ENCODE data around the gene PRKCZ.

Gene PRKCZ

GRCh38 chr1:2190491-2190976 lies 140.3 kb downstream of the PRKCZ start:
- H4K91ac ChIP-seq (ENCODE audit: low read depth, low read length) = peak overlapping the region; percentile 72

GRCh38 chr1:2192031-2192995 lies 142.1 kb downstream of the PRKCZ start:
- no peaks in the 10 kb centered on the region for H3K27me3 ChIP-seq (ENCODE audit: insufficient read depth, low read length)
- H2BK12ac ChIP-seq (ENCODE audit: low read length) = no peak overlapping the region
- H3K9me3 ChIP-seq (ENCODE audit: insufficient read depth, low read depth, low read length) = peaks cover 3% of the 10 kb centered on the region
- H3K36me3 ChIP-seq (ENCODE audit: control insufficient read depth in 1 of 2, insufficient read depth in 2 of 2, low read length in 2 of 2) = peaks cover 6 to 11% of the 10 kb centered on the region in 2 experiments
- WGBS (ENCODE audit: extremely low coverage, insufficient coverage, insufficient read length) = no CpG with 5 or more reads among the region's 30 CpGs
- no peak overlapping the region for H2AFZ ChIP-seq (ENCODE audit: insufficient read depth, low read length, poor library complexity)
- no peak overlapping the region for H3K14ac ChIP-seq (ENCODE audit: low read length)
- H3K27ac ChIP-seq (ENCODE audit: low read depth, low read length) = no peak overlapping the region
- peak overlapping the region; percentile 29 for H3K4ac ChIP-seq (ENCODE audit: low read depth, low read length)
- H3K4me3 ChIP-seq (ENCODE audit: low read depth, low read length) = no peak overlapping the region
- no peak overlapping the region for H2AK5ac ChIP-seq (ENCODE audit: low read length)
- H3K79me2 ChIP-seq (ENCODE audit: control insufficient read depth, insufficient read depth, low read length, poor library complexity) = peaks cover 9% of the 10 kb centered on the region
- peak in 1 of 2 donors; percentile 19 for DNase-seq
- H3K4me1 ChIP-seq (ENCODE audit: control insufficient read depth in 1 of 2, insufficient read depth in 2 of 2, low read length in 2 of 2) = peaks cover 29 to 37% of the 10 kb centered on the region in 2 experiments
- no peak overlapping the region for H4K8ac ChIP-seq (ENCODE audit: low read depth, low read length)
- no peak overlapping the region for H3K23ac ChIP-seq (ENCODE audit: low read length)
- no peak overlapping the region for H4K12ac ChIP-seq (ENCODE audit: low read depth, low read length)
- H4K91ac ChIP-seq (ENCODE audit: low read depth, low read length) = no peak overlapping the region
- no peak overlapping the region for H3K18ac ChIP-seq (ENCODE audit: low read length)
- H3K79me1 ChIP-seq (ENCODE audit: low read length) = peaks cover 21% of the 10 kb centered on the region
- no peak overlapping the region for H3K4me2 ChIP-seq (ENCODE audit: low read length)
- H2BK120ac ChIP-seq (ENCODE audit: insufficient read depth, low read length, poor library complexity) = no peak overlapping the region
- no peak overlapping the region for H3K9ac ChIP-seq (ENCODE audit: low read length)
- no peak overlapping the region for H2BK5ac ChIP-seq (ENCODE audit: low read depth, low read length, poor library complexity)

More at GRCh38 chr1:2190491-2190976, 140.3 kb downstream of the PRKCZ start:
- Histone ChIP-seq H2BK5ac (ENCODE audit: low read depth, low read length, poor library complexity) (no peak overlapping the region), H3K79me1 (ENCODE audit: low read length) (peaks cover 21% of the 10 kb centered on the region), H3K9me3 (ENCODE audit: insufficient read depth, low read depth, low read length) (peaks cover 3% of the 10 kb centered on the region), H2BK12ac (ENCODE audit: low read length) (peak overlapping the region; percentile 68), H3K27me3 (ENCODE audit: insufficient read depth, low read length) (no peaks in the 10 kb centered on the region), H2AFZ (ENCODE audit: insufficient read depth, low read length, poor library complexity) (no peak overlapping the region), H3K18ac (ENCODE audit: low read length) (peak overlapping the region; percentile 27), H2BK120ac (ENCODE audit: insufficient read depth, low read length, poor library complexity) (no peak overlapping the region), H4K8ac (ENCODE audit: low read depth, low read length) (peak overlapping the region; percentile 45), H3K27ac (ENCODE audit: low read depth, low read length) (peak overlapping the region; percentile 83), H3K4me1 (ENCODE audit: control insufficient read depth in 1 of 2, insufficient read depth in 2 of 2, low read length in 2 of 2) (peaks cover 29 to 37% of the 10 kb centered on the region in 2 experiments), H3K36me3 (ENCODE audit: control insufficient read depth in 1 of 2, insufficient read depth in 2 of 2, low read length in 2 of 2) (peaks cover 17 to 21% of the 10 kb centered on the region in 2 experiments), H4K12ac (ENCODE audit: low read depth, low read length) (peak overlapping the region; percentile 37), H3K14ac (ENCODE audit: low read length) (peak overlapping the region; percentile 48), H3K4me3 (ENCODE audit: low read depth, low read length) (no peak overlapping the region), H3K23ac (ENCODE audit: low read length) (no peak overlapping the region), H3K79me2 (ENCODE audit: control insufficient read depth, insufficient read depth, low read length, poor library complexity) (peaks cover 9% of the 10 kb centered on the region), H3K4ac (ENCODE audit: low read depth, low read length) (no peak overlapping the region), H2AK5ac (ENCODE audit: low read length) (no peak overlapping the region), H3K9ac (ENCODE audit: low read length) (no peak overlapping the region), H3K4me2 (ENCODE audit: low read length) (no peak overlapping the region)
- peak in 1 of 2 donors; percentile 19 for DNase-seq
- WGBS (ENCODE audit: extremely low coverage, insufficient coverage, insufficient read length) = no CpG with 5 or more reads among the region's 19 CpGs

GRCh38 chr1:2193514-2194281 lies 143.5 kb downstream of the PRKCZ start:
- no CpG with 5 or more reads among the region's 44 CpGs for WGBS (ENCODE audit: extremely low coverage, insufficient coverage, insufficient read length)
- Histone ChIP-seq H3K4me1 (ENCODE audit: control insufficient read depth in 1 of 2, insufficient read depth in 2 of 2, low read length in 2 of 2) (peaks cover 29 to 37% of the 10 kb centered on the region in 2 experiments), H3K4me3 (ENCODE audit: low read depth, low read length) (peak overlapping the region; percentile 68), H2AFZ (ENCODE audit: insufficient read depth, low read length, poor library complexity) (no peak overlapping the region), H3K4ac (ENCODE audit: low read depth, low read length) (peak overlapping the region; percentile 41), H3K14ac (ENCODE audit: low read length) (peak overlapping the region; percentile 70), H4K8ac (ENCODE audit: low read depth, low read length) (peak overlapping the region; percentile 72), H3K27me3 (ENCODE audit: insufficient read depth, low read length) (no peaks in the 10 kb centered on the region), H2BK12ac (ENCODE audit: low read length) (peak overlapping the region; percentile 29), H3K4me2 (ENCODE audit: low read length) (peak overlapping the region; percentile 61), H3K9ac (ENCODE audit: low read length) (peak overlapping the region; percentile 24), H3K79me2 (ENCODE audit: control insufficient read depth, insufficient read depth, low read length, poor library complexity) (peaks cover 9% of the 10 kb centered on the region), H4K12ac (ENCODE audit: low read depth, low read length) (peak overlapping the region; percentile 58), H3K36me3 (ENCODE audit: control insufficient read depth in 1 of 2, insufficient read depth in 2 of 2, low read length in 2 of 2) (peaks cover 4 to 9% of the 10 kb centered on the region in 2 experiments), H4K91ac (ENCODE audit: low read depth, low read length) (peak overlapping the region; percentile 74), H2BK120ac (ENCODE audit: insufficient read depth, low read length, poor library complexity) (peak overlapping the region; percentile 13), H3K18ac (ENCODE audit: low read length) (peak overlapping the region; percentile 60), H3K79me1 (ENCODE audit: low read length) (peaks cover 21% of the 10 kb centered on the region), H3K27ac (ENCODE audit: low read depth, low read length) (no peak overlapping the region), H3K9me3 (ENCODE audit: insufficient read depth, low read depth, low read length) (peaks cover 3% of the 10 kb centered on the region), H3K23ac (ENCODE audit: low read length) (no peak overlapping the region), H2AK5ac (ENCODE audit: low read length) (peak overlapping the region; percentile 85), H2BK5ac (ENCODE audit: low read depth, low read length, poor library complexity) (peak overlapping the region; percentile 1)
- peak in 1 of 2 donors; percentile 31 for DNase-seq

- peaks cover 9% of the 10 kb centered on the region for H3K79me2 ChIP-seq (ENCODE audit: control insufficient read depth, insufficient read depth, low read length, poor library complexity)
- peaks cover 23% of the 10 kb centered on the region for H3K79me1 ChIP-seq (ENCODE audit: low read length)
- peak; percentile 42 to 70 for DNase-seq
- H3K4me3 ChIP-seq (ENCODE audit: low read depth, low read length) = peak within 1 kb of the TSS; percentile 70
- peaks cover 29 to 36% of the 10 kb centered on the region in 2 experiments for H3K4me1 ChIP-seq (ENCODE audit: control insufficient read depth in 1 of 2, insufficient read depth in 2 of 2, low read length in 2 of 2)
- H3K4ac ChIP-seq (ENCODE audit: low read depth, low read length) = peak within 1 kb of the TSS; percentile 41
- H3K14ac ChIP-seq (ENCODE audit: low read length) = peak within 1 kb of the TSS; percentile 70
- peak within 1 kb of the TSS; percentile 88 for H3K27ac ChIP-seq (ENCODE audit: low read depth, low read length)
- peaks cover 3% of the 10 kb centered on the region for H3K9me3 ChIP-seq (ENCODE audit: insufficient read depth, low read depth, low read length)
- peak within 1 kb of the TSS; percentile 81 for H3K4me2 ChIP-seq (ENCODE audit: low read length)
- peak within 1 kb of the TSS; percentile 85 for H2AK5ac ChIP-seq (ENCODE audit: low read length)
- no peaks in the 10 kb centered on the region for H3K27me3 ChIP-seq (ENCODE audit: insufficient read depth, low read length)
- H3K9ac ChIP-seq (ENCODE audit: low read length) = peak within 1 kb of the TSS; percentile 54
- peak within 1 kb of the TSS; percentile 0 for H2AFZ ChIP-seq (ENCODE audit: insufficient read depth, low read length, poor library complexity)
- H2BK5ac ChIP-seq (ENCODE audit: low read depth, low read length, poor library complexity) = peak within 1 kb of the TSS; percentile 32
- H4K8ac ChIP-seq (ENCODE audit: low read depth, low read length) = peak within 1 kb of the TSS; percentile 88
- peak within 1 kb of the TSS; percentile 87 for H4K91ac ChIP-seq (ENCODE audit: low read depth, low read length)
- H4K12ac ChIP-seq (ENCODE audit: low read depth, low read length) = peak within 1 kb of the TSS; percentile 76
- no CpG with 5 or more reads among the region's 63 CpGs for WGBS (ENCODE audit: extremely low coverage, insufficient coverage, insufficient read length)
- no peak within 1 kb of the TSS for H3K23ac ChIP-seq (ENCODE audit: low read length)
- H3K36me3 ChIP-seq (ENCODE audit: control insufficient read depth in 1 of 2, insufficient read depth in 2 of 2, low read length in 2 of 2) = peaks cover 4 to 9% of the 10 kb centered on the region in 2 experiments
- H2BK120ac ChIP-seq (ENCODE audit: insufficient read depth, low read length, poor library complexity) = peak within 1 kb of the TSS; percentile 70
- peak within 1 kb of the TSS; percentile 60 for H3K18ac ChIP-seq (ENCODE audit: low read length)
- H2BK12ac ChIP-seq (ENCODE audit: low read length) = peak within 1 kb of the TSS; percentile 29
Observed at GRCh38 chr1:2194319-2194897, 144.2 kb downstream of the PRKCZ start, which contains the start of gene FAAP20. Gene FAAP20, minus strand, starts transcription at chr1:2194772. Its CDS starts 23 bp downstream, at chr1:2194749.
